HCT116 (cell line): ENCODE results near the gene NAPB. TPM values are rescaled to one million over a fixed set of nuclear protein-coding genes. Genes with fewer than 3 reads are reported as not detected.
"Not testable (repeated sequence)": the region's sequence is repeated elsewhere in the genome, so short reads cannot be mapped to it uniquely, and the experiment has no call there.

Experiments used
- ATAC-seq: fragments of 200-7000 bp; cut with Tn5 transposase; 2 replicates; pipeline ENCODE4 v1.9.1; 2020; ENCODE audit warnings: mild to moderate bottlenecking, moderate library complexity
- Bru-seq: library from RNA; stranded (reverse); fragments of 400-500 nt; gene quantifications from one replicate; lab custom pipeline; 2021; lab: Mats Ljungman, UMichigan
- BruChase-seq, 2 experiments: library from RNA; stranded (reverse); fragments of 400-500 nt; gene quantifications; one replicate each; lab custom pipeline; 2021; lab: Mats Ljungman, UMichigan
- BruUV-seq: library from RNA; stranded (reverse); fragments of 400-500 nt; replicated peaks from 2 replicates; lab custom pipeline; 2021; lab: Mats Ljungman, UMichigan
- CTCF ChIA-PET: fragments of 300-600 bp; sonication (Branson Sonifier 250); formaldehyde crosslinking; loops from one replicate; lab custom pipeline; 2021; ENCODE audit warnings: antibody characterized with exemption; lab: Charles Lee
- POLR2A ChIA-PET: fragments of 300-600, 350-600 bp; sonication (Branson Sonifier 250); formaldehyde crosslinking; loops from one replicate; lab custom pipeline; 2021; ENCODE audit warnings: antibody characterized with exemption; lab: Charles Lee
- RAD21 ChIA-PET, 2 experiments: fragments of 300-600 bp; sonication (Branson Sonifier 250); formaldehyde crosslinking; loops; one replicate each; lab custom pipeline; 2023; ENCODE audit warnings: low total read pairs in 2 of 2; ENCODE audit not compliant: uncharacterized antibody in 2 of 2, unreplicated experiment in 2 of 2, low non-redundant PET in 1 of 2; lab: Charles Lee
- DNase-seq: peaks from one replicate; pipeline ENCODE4 v3.0.0-alpha.2; 2010; ENCODE audit warnings: low read depth, low spot score
- H2AFZ ChIP-seq: fragments of 200-600 bp; shearing (Covaris generic), sonication (generic); 2 replicates; pipeline ENCODE4 v1.6.1; 2017; ENCODE audit warnings: low read depth, mixed run types, mixed read lengths, antibody characterized with exemption, low read length; ENCODE audit not compliant: poor library complexity, severe bottlenecking
- H3K27ac ChIP-seq: 2 replicates; pipeline ENCODE4 v1.5.1; 2012; ENCODE audit warnings: low read depth, low read length
- H3K27me3 ChIP-seq: fragments of 200-600 bp; sonication (generic); 2 replicates; pipeline ENCODE4 v1.6.1; 2016; ENCODE audit warnings: mixed run types, low read length, mixed read lengths; ENCODE audit not compliant: insufficient read depth
- H3K36me3 ChIP-seq, 2 experiments: fragments of 200-500 bp in 1 of 2; fragments of 200-600 bp in 1 of 2; sonication (Bioruptor generic) in 1 of 2; sonication (generic) in 1 of 2; 2 replicates each; pipeline versions ENCODE4 v1.5.1 to v1.6.1; 2014 to 2016; ENCODE audit warnings: low read length in 2 of 2, inconsistent platforms in 1 of 2, mixed read lengths in 1 of 2, mixed run types in 1 of 2; ENCODE audit not compliant: insufficient read depth in 2 of 2, control insufficient read depth in 1 of 2
- H3K4me1 ChIP-seq, 2 experiments: fragments of 200-600 bp in 1 of 2; sonication (generic) in 1 of 2; 2 replicates each; pipeline versions ENCODE4 v1.5.1 to v1.6.1; 2012 to 2017; ENCODE audit warnings: low read length in 2 of 2, inconsistent platforms in 1 of 2, mild to moderate bottlenecking in 1 of 2, mixed read lengths in 1 of 2, mixed run types in 1 of 2, moderate library complexity in 1 of 2; ENCODE audit not compliant: insufficient read depth in 2 of 2, control insufficient read depth in 1 of 2
- H3K4me2 ChIP-seq: fragments of 200-600 bp; sonication (generic); 2 replicates; pipeline ENCODE4 v1.6.1; 2017; ENCODE audit warnings: mixed run types, low read length, mixed read lengths
- H3K4me3 ChIP-seq, 2 experiments: fragments of 200-600 bp in 1 of 2; sonication (generic) in 1 of 2; replicated peaks in 1 of 2; 2 replicates each; pipeline ENCODE4 v1.5.1; 2011 to 2016; ENCODE audit warnings: low read length in 2 of 2, control low read depth in 1 of 2, low read depth in 1 of 2, mild to moderate bottlenecking in 1 of 2, mixed read lengths in 1 of 2, mixed run types in 1 of 2
- H3K79me2 ChIP-seq: fragments of 200-600 bp; sonication (generic); 2 replicates; pipeline ENCODE4 v1.6.1; 2017; ENCODE audit warnings: mild to moderate bottlenecking, mixed run types, low read length, moderate library complexity, mixed read lengths; ENCODE audit not compliant: insufficient read depth
- H3K9ac ChIP-seq: fragments of 200-600 bp; sonication (generic); 2 replicates; pipeline ENCODE4 v1.6.1; 2016; ENCODE audit warnings: low read length, mixed read lengths
- H3K9me2 ChIP-seq: fragments of 200-600 bp; sonication (generic), shearing (Covaris generic); 2 replicates; pipeline ENCODE4 v1.6.1; 2017; ENCODE audit warnings: mixed run types, mild to moderate bottlenecking, moderate library complexity; ENCODE audit not compliant: insufficient read depth
- H3K9me3 ChIP-seq, 2 experiments: fragments of 200-500 bp in 1 of 2; fragments of 200-600 bp in 1 of 2; sonication (Bioruptor generic) in 1 of 2; sonication (generic) in 1 of 2; 2 replicates each; pipeline ENCODE4 v1.6.1; 2014 to 2017; ENCODE audit warnings: low read length in 2 of 2, mixed read lengths in 2 of 2, inconsistent platforms in 1 of 2, low read depth in 1 of 2, mild to moderate bottlenecking in 1 of 2, mixed run types in 1 of 2, moderate library complexity in 1 of 2; ENCODE audit not compliant: control insufficient read depth in 1 of 2, insufficient read depth in 1 of 2
- H4K20me1 ChIP-seq: fragments of 200-600 bp; sonication (generic), shearing (Covaris generic); 2 replicates; pipeline ENCODE4 v1.6.1; 2017; ENCODE audit warnings: mixed run types, mild to moderate bottlenecking, moderate library complexity; ENCODE audit not compliant: insufficient read depth
- CTCF ChIP-seq, 3 experiments: fragments of 200-600 bp in 1 of 3; sonication (generic) in 1 of 3; IDR thresholded peaks in 2 of 3; conservative IDR thresholded peaks in 1 of 3; 2 replicates each; pipeline ENCODE4 v1.5.1; 2012 to 2017; ENCODE audit warnings: low read depth in 2 of 3, low read length in 2 of 3, antibody characterized with exemption in 1 of 3, borderline replicate concordance in 1 of 3, control low read depth in 1 of 3, mild to moderate bottlenecking in 1 of 3, mixed read lengths in 1 of 3, mixed run types in 1 of 3, moderate library complexity in 1 of 3; ENCODE audit not compliant: insufficient read depth in 1 of 3
- ELF1 ChIP-seq: IDR thresholded peaks from 2 replicates; pipeline ENCODE4 v1.6.1; 2012; ENCODE audit warnings: low read depth, borderline replicate concordance
- POLR2AphosphoS5 ChIP-seq: IDR thresholded peaks from 2 replicates; pipeline ENCODE4 v1.6.1; 2011; ENCODE audit warnings: mild to moderate bottlenecking, low read depth, low read length, moderate library complexity
- YY1 ChIP-seq: IDR thresholded peaks from 2 replicates; pipeline ENCODE4 v1.6.1; 2011; ENCODE audit warnings: low read length, low read depth, moderate library complexity, mild to moderate bottlenecking; ENCODE audit not compliant: insufficient replicate concordance; ENCODE audit errors: extremely low read depth
- intact Hi-C: fragments of 100-400 bp; cut with micrococcal nuclease; formaldehyde crosslinking; loops from 2 replicates; pipeline ENCODE4 v1.10.0; 2022
- long read RNA-seq: library from polyadenylated mRNA; unstranded; transcript quantifications from one replicate; pipeline ENCODE4 v2.0.0, GENCODE V29; 2021; ENCODE audit not compliant: unreplicated experiment
- polyA plus RNA-seq: library from polyadenylated mRNA; unstranded; fragments of >200 nt; gene quantifications from 2 replicates; pipeline ENCODE4 v1.2.1, GENCODE V29; 2012; ENCODE audit warnings: missing spikeins
- total RNA-seq: library from RNA; stranded (reverse); gene quantifications from one replicate; pipeline ENCODE4 v1.2.1, GENCODE V29; 2021; ENCODE audit not compliant: unreplicated experiment

Gene NAPB
- total RNA-seq (7.9 TPM), Bru-seq, nascent RNA (percentile 71 among the genes with signal in this experiment), BruChase-seq, experiment 1, labeled RNA remaining after a 6-hour chase (percentile 68 among the genes with signal in this experiment), BruChase-seq, experiment 2, labeled RNA remaining after a 2-hour chase (percentile 85 among the genes with signal in this experiment)
- polyA plus RNA-seq = 2.8 and 3.8 TPM in 2 replicates
- long read RNA-seq, transcript NAPB-201 (11 exons, 3,837 nt) = major isoform, 6 of 15 reads
- long read RNA-seq, partial matches to known transcripts = 0 of 15 reads
- long read RNA-seq, other reads (novel, unspliced or antisense) = 6 of 15 reads

GRCh38 chr20:23420943-23421931 lies at the start of gene NAPB:
Gene NAPB (minus strand): TSS chr20:23421488. CDS start chr20:23421402, 86 bp downstream.
- peak within 1 kb of the TSS; percentile 69; the same call in 1 of the 2 replicates for H3K27ac ChIP-seq
- peak within 1 kb of the TSS; percentile 83 to 87 for H3K4me3 ChIP-seq
- H3K9me3 ChIP-seq = no peaks in the 10 kb centered on the region
- H3K36me3 ChIP-seq = no peaks in the 10 kb centered on the region
- H3K4me2 ChIP-seq = peak within 1 kb of the TSS; percentile 88
- H3K79me2 ChIP-seq = peaks cover 44% of the 10 kb centered on the region
- TSS peak; percentile 31 for BruUV-seq
- RAD21 ChIA-PET = no interaction called here
- CTCF ChIA-PET = interaction anchor here (0.9 to 2.4 kb wide), 4 partner anchors 20 to 186 kb away, joined by 3 to 8 read pairs (median 6); no protein-coding TSS in a partner anchor
- ATAC-seq (peak; percentile 100), DNase-seq (peak; percentile 78)
- H2AFZ ChIP-seq = peak within 1 kb of the TSS; percentile 75
- intact Hi-C loops = no loop called here
- H4K20me1 ChIP-seq = no peaks in the 10 kb centered on the region
- H3K27me3 ChIP-seq = no peaks in the 10 kb centered on the region
- POLR2A ChIA-PET = interaction anchor here (0.9 to 1.0 kb wide), 2 partner anchors 13 to 63 kb away, joined by 3 to 5 read pairs; no protein-coding TSS in a partner anchor
- H3K4me1 ChIP-seq = peaks cover 2 to 12% of the 10 kb centered on the region in 2 experiments; a peak in 3 of 4 replicates
- H3K9me2 ChIP-seq = no peaks in the 10 kb centered on the region
- TF ChIP-seq CTCF (IDR thresholded peaks at IDR 0.05 in 2 of 3, conservative IDR thresholded peaks at IDR 0.05 in 1 of 3; ENCODE audit: borderline replicate concordance in 1 of 3, insufficient read depth in 1 of 3, low read depth in 2 of 3, low read length in 2 of 3) (peak in 1 of 3 experiments; percentile 46; a peak in 3 of 6 replicates), POLR2AphosphoS5 (peak; percentile 88), ELF1 (no peak), YY1 (peak; percentile 94)
- TF ChIP-seq, all 23 proteins: peak for 3
- peak within 1 kb of the TSS; percentile 88 for H3K9ac ChIP-seq

GRCh38 chr20:23466961-23467360 lies 45.7 kb upstream of the NAPB start:
- BruUV-seq, H3K4me3 ChIP-seq, H3K27ac ChIP-seq, H3K4me1 ChIP-seq, H4K20me1 ChIP-seq, ATAC-seq, H3K36me3 ChIP-seq, H3K9me3 ChIP-seq, intact Hi-C loops, CTCF ChIA-PET, H3K9me2 ChIP-seq, H3K9ac ChIP-seq, RAD21 ChIA-PET, H2AFZ ChIP-seq, DNase-seq, H3K27me3 ChIP-seq, POLR2A ChIA-PET, H3K4me2 ChIP-seq, H3K79me2 ChIP-seq: not testable (repeated sequence)
